WTC11 (cell line): Measurements from ENCODE around the gene CDX1.

Experiments used
- ATF1 ChIP-seq: sonication (generic); formaldehyde crosslinking; IDR thresholded peaks from 2 replicates; pipeline ENCODE4 v1.8.1; 2023; ENCODE audit warnings: mild to moderate bottlenecking, moderate library complexity, missing genetic modification reagents
- ATF2 ChIP-seq: sonication (generic); formaldehyde crosslinking; IDR thresholded peaks from 2 replicates; pipeline ENCODE4 v1.8.1; 2022; ENCODE audit warnings: low read depth, missing genetic modification reagents, borderline replicate concordance
- ATF3 ChIP-seq: sonication (generic); formaldehyde crosslinking; conservative IDR thresholded peaks from 2 replicates; pipeline ENCODE4 v1.8.1; 2022; ENCODE audit warnings: mild to moderate bottlenecking, missing genetic modification reagents
- CBFB ChIP-seq: sonication (generic); formaldehyde crosslinking; IDR thresholded peaks from 2 replicates; pipeline ENCODE4 v1.8.1; 2022; ENCODE audit warnings: mild to moderate bottlenecking, low read depth, missing genetic modification reagents
- CREB1 ChIP-seq: sonication (generic); formaldehyde crosslinking; IDR thresholded peaks from 2 replicates; pipeline ENCODE4 v1.8.0; 2023; ENCODE audit warnings: mild to moderate bottlenecking, missing genetic modification reagents
- CREM ChIP-seq: sonication (generic); formaldehyde crosslinking; IDR thresholded peaks from 2 replicates; pipeline ENCODE4 v1.8.1; 2022; ENCODE audit warnings: mild to moderate bottlenecking, missing genetic modification reagents, moderate library complexity
- FOXP1 ChIP-seq: sonication (generic); formaldehyde crosslinking; IDR thresholded peaks from 2 replicates; pipeline ENCODE4 v1.8.0; 2022; ENCODE audit warnings: missing genetic modification reagents, mild to moderate bottlenecking, moderate library complexity, borderline replicate concordance
- SP1 ChIP-seq: sonication (generic); formaldehyde crosslinking; conservative IDR thresholded peaks from 2 replicates; pipeline ENCODE4 v1.8.1; 2022; ENCODE audit warnings: missing genetic modification reagents
- ZBTB21 ChIP-seq: sonication (generic); formaldehyde crosslinking; IDR thresholded peaks from 2 replicates; pipeline ENCODE4 v1.8.1; 2023; ENCODE audit warnings: mild to moderate bottlenecking, missing genetic modification reagents, borderline replicate concordance
- TF ChIP-seq, protein P1 (sequence below): fragments of 200-600 bp; IDR thresholded peaks from 2 replicates; pipeline ENCODE4 v1.8.0; 2022; ENCODE audit warnings: antibody characterized with exemption
- TF ChIP-seq, protein P2 (sequence below): sonication (generic); formaldehyde crosslinking; conservative IDR thresholded peaks from 2 replicates; pipeline ENCODE4 v1.8.1; 2023; ENCODE audit warnings: mild to moderate bottlenecking, low read depth, missing genetic modification reagents, moderate library complexity
- TF ChIP-seq, protein P3 (sequence below): sonication (generic); formaldehyde crosslinking; IDR thresholded peaks from 2 replicates; pipeline ENCODE4 v1.8.0; 2022; ENCODE audit warnings: missing genetic modification reagents
- TF ChIP-seq, protein P4 (sequence below): sonication (generic); formaldehyde crosslinking; IDR thresholded peaks from 2 replicates; pipeline ENCODE4 v1.8.1; 2023; ENCODE audit warnings: mild to moderate bottlenecking, missing genetic modification reagents
- TF ChIP-seq, protein P5 (sequence below): sonication (generic); formaldehyde crosslinking; IDR thresholded peaks from 2 replicates; pipeline ENCODE4 v1.8.1; 2022; ENCODE audit warnings: low read depth, mild to moderate bottlenecking, moderate library complexity, missing genetic modification reagents, borderline replicate concordance

DNA sequence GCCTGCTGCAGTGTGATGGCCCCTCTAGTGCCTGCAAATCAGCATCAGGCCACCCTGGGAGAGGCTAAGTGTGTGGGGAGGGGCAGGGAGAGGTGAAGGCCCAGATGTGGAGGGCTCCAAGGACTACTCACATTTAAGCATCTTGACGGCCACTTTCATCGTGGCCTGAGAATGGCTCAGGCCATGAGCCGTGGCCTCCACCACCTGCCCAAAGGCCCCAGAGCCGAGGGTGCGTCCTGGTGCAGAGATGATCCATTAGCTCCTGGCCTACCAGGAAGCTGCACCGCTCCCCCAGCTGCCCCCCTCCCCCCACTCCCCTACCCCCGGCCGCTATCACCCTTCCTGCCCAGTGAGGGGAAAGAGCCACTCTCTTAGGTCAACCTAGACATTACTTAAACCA, 42.0 kb upstream of the CDX1 start:
- TF ChIP-seq, protein P1, sequence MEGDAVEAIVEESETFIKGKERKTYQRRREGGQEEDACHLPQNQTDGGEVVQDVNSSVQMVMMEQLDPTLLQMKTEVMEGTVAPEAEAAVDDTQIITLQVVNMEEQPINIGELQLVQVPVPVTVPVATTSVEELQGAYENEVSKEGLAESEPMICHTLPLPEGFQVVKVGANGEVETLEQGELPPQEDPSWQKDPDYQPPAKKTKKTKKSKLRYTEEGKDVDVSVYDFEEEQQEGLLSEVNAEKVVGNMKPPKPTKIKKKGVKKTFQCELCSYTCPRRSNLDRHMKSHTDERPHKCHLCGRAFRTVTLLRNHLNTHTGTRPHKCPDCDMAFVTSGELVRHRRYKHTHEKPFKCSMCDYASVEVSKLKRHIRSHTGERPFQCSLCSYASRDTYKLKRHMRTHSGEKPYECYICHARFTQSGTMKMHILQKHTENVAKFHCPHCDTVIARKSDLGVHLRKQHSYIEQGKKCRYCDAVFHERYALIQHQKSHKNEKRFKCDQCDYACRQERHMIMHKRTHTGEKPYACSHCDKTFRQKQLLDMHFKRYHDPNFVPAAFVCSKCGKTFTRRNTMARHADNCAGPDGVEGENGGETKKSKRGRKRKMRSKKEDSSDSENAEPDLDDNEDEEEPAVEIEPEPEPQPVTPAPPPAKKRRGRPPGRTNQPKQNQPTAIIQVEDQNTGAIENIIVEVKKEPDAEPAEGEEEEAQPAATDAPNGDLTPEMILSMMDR = no peak
- TF ChIP-seq CREB1 (CRISPR knock-in tag) (no peak), CBFB (CRISPR knock-in tag) (no peak), ATF1 (no peak), FOXP1 (no peak), ATF2 (no peak), ZBTB21 (CRISPR knock-in tag) (no peak), CREM (CRISPR knock-in tag) (no peak), ATF3 (no peak), SP1 (no peak)
- TF ChIP-seq, protein P2, sequence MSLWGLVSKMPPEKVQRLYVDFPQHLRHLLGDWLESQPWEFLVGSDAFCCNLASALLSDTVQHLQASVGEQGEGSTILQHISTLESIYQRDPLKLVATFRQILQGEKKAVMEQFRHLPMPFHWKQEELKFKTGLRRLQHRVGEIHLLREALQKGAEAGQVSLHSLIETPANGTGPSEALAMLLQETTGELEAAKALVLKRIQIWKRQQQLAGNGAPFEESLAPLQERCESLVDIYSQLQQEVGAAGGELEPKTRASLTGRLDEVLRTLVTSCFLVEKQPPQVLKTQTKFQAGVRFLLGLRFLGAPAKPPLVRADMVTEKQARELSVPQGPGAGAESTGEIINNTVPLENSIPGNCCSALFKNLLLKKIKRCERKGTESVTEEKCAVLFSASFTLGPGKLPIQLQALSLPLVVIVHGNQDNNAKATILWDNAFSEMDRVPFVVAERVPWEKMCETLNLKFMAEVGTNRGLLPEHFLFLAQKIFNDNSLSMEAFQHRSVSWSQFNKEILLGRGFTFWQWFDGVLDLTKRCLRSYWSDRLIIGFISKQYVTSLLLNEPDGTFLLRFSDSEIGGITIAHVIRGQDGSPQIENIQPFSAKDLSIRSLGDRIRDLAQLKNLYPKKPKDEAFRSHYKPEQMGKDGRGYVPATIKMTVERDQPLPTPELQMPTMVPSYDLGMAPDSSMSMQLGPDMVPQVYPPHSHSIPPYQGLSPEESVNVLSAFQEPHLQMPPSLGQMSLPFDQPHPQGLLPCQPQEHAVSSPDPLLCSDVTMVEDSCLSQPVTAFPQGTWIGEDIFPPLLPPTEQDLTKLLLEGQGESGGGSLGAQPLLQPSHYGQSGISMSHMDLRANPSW (CRISPR knock-in tag) = no peak
- TF ChIP-seq, protein P3, sequence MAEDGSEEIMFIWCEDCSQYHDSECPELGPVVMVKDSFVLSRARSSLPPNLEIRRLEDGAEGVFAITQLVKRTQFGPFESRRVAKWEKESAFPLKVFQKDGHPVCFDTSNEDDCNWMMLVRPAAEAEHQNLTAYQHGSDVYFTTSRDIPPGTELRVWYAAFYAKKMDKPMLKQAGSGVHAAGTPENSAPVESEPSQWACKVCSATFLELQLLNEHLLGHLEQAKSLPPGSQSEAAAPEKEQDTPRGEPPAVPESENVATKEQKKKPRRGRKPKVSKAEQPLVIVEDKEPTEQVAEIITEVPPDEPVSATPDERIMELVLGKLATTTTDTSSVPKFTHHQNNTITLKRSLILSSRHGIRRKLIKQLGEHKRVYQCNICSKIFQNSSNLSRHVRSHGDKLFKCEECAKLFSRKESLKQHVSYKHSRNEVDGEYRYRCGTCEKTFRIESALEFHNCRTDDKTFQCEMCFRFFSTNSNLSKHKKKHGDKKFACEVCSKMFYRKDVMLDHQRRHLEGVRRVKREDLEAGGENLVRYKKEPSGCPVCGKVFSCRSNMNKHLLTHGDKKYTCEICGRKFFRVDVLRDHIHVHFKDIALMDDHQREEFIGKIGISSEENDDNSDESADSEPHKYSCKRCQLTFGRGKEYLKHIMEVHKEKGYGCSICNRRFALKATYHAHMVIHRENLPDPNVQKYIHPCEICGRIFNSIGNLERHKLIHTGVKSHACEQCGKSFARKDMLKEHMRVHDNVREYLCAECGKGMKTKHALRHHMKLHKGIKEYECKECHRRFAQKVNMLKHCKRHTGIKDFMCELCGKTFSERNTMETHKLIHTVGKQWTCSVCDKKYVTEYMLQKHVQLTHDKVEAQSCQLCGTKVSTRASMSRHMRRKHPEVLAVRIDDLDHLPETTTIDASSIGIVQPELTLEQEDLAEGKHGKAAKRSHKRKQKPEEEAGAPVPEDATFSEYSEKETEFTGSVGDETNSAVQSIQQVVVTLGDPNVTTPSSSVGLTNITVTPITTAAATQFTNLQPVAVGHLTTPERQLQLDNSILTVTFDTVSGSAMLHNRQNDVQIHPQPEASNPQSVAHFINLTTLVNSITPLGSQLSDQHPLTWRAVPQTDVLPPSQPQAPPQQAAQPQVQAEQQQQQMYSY = no peak
- TF ChIP-seq, protein P4, sequence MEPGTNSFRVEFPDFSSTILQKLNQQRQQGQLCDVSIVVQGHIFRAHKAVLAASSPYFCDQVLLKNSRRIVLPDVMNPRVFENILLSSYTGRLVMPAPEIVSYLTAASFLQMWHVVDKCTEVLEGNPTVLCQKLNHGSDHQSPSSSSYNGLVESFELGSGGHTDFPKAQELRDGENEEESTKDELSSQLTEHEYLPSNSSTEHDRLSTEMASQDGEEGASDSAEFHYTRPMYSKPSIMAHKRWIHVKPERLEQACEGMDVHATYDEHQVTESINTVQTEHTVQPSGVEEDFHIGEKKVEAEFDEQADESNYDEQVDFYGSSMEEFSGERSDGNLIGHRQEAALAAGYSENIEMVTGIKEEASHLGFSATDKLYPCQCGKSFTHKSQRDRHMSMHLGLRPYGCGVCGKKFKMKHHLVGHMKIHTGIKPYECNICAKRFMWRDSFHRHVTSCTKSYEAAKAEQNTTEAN = no peak
- TF ChIP-seq, protein P5, sequence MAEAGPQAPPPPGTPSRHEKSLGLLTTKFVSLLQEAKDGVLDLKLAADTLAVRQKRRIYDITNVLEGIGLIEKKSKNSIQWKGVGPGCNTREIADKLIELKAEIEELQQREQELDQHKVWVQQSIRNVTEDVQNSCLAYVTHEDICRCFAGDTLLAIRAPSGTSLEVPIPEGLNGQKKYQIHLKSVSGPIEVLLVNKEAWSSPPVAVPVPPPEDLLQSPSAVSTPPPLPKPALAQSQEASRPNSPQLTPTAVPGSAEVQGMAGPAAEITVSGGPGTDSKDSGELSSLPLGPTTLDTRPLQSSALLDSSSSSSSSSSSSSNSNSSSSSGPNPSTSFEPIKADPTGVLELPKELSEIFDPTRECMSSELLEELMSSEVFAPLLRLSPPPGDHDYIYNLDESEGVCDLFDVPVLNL (CRISPR knock-in tag) = no peak
